IMR-90 (cell line): ENCODE measurements around the gene EFHD2. TPM values are rescaled to one million over a fixed set of nuclear protein-coding genes. Genes with fewer than 3 reads are reported as not detected.

ENCODE experiments used
- ATAC-seq: fragments of 200-7000 bp; cut with Tn5 transposase; 2 replicates; pipeline ENCODE4 v1.9.1; 2020; ENCODE audit warnings: low read depth, mild to moderate bottlenecking, moderate library complexity
- BruUV-seq: library from RNA; stranded (reverse); fragments of 400-500 nt; replicated peaks from 2 replicates; lab custom pipeline; 2021; lab: Mats Ljungman, UMichigan
- CTCF ChIA-PET: fragments of 300-600 bp; formaldehyde crosslinking; extraction: SDS; loops from one replicate; lab custom pipeline; 2021; ENCODE audit warnings: antibody characterized with exemption; lab: Yijun Ruan, JAX
- POLR2A ChIA-PET: fragments of 300-600 bp; sonication (Branson Sonifier 250); formaldehyde crosslinking; loops from one replicate; lab custom pipeline; 2022; ENCODE audit warnings: antibody characterized with exemption; ENCODE audit not compliant: unreplicated experiment; lab: Charles Lee
- DNase-seq: peaks from one replicate; pipeline ENCODE4 v3.0.0; 2013
- H2AFZ ChIP-seq: replicated peaks from 2 replicates; pipeline ENCODE3; 2013; ENCODE audit warnings: low read length, mild to moderate bottlenecking; ENCODE audit not compliant: poor library complexity
- H2AK5ac ChIP-seq: 2 replicates; pipeline ENCODE4 v1.6.1; 2013; ENCODE audit warnings: low read depth, low read length, inconsistent platforms
- H2AK9ac ChIP-seq: replicated peaks from 2 replicates; pipeline ENCODE3; 2013; ENCODE audit warnings: mild to moderate bottlenecking, low read depth, low read length, moderate library complexity; ENCODE audit not compliant: poor library complexity
- H2BK120ac ChIP-seq: 2 replicates; pipeline ENCODE4 v1.6.1; 2013; ENCODE audit warnings: low read depth, low read length, inconsistent platforms
- H2BK15ac ChIP-seq: 3 replicates; pipeline ENCODE4 v1.6.1; 2013; ENCODE audit warnings: low read depth, low read length, inconsistent platforms
- H2BK20ac ChIP-seq: 2 replicates; pipeline ENCODE4 v1.6.1; 2013; ENCODE audit warnings: low read depth, mild to moderate bottlenecking, inconsistent platforms, low read length, moderate library complexity
- H2BK5ac ChIP-seq: 2 replicates; pipeline ENCODE4 v1.6.1; 2013; ENCODE audit warnings: mild to moderate bottlenecking, low read depth, low read length, inconsistent platforms; ENCODE audit not compliant: poor library complexity, severe bottlenecking
- H3K14ac ChIP-seq: replicated peaks from 2 replicates; pipeline ENCODE4 v1.6.1; 2013; ENCODE audit warnings: low read depth, low read length, inconsistent platforms
- H3K18ac ChIP-seq: 2 replicates; pipeline ENCODE4 v1.6.1; 2013; ENCODE audit warnings: low read depth, low read length, control low read depth
- H3K23ac ChIP-seq: 2 replicates; pipeline ENCODE4 v1.6.1; 2013; ENCODE audit warnings: low read depth, low read length, inconsistent platforms
- H3K27ac ChIP-seq: 2 replicates; pipeline ENCODE4 v1.5.1; 2013; ENCODE audit warnings: mild to moderate bottlenecking, control low read depth, low read length; ENCODE audit not compliant: insufficient read depth
- H3K27me3 ChIP-seq: 2 replicates; pipeline ENCODE4 v1.6.1; 2013; ENCODE audit warnings: low read length; ENCODE audit not compliant: control insufficient read depth, insufficient read depth
- H3K36me3 ChIP-seq: 2 replicates; pipeline ENCODE4 v1.6.1; 2013; ENCODE audit warnings: low read length, mixed read lengths; ENCODE audit not compliant: control insufficient read depth, insufficient read depth
- H3K4ac ChIP-seq: 2 replicates; pipeline ENCODE4 v1.6.1; 2013; ENCODE audit warnings: low read depth, low read length, inconsistent platforms
- H3K4me1 ChIP-seq: 2 replicates; pipeline ENCODE4 v1.6.1; 2013; ENCODE audit warnings: low read length, mixed read lengths; ENCODE audit not compliant: control insufficient read depth, insufficient read depth
- H3K4me2 ChIP-seq: 2 replicates; pipeline ENCODE4 v1.6.1; 2013; ENCODE audit warnings: low read depth, mild to moderate bottlenecking, control low read depth, low read length, moderate library complexity
- H3K4me3 ChIP-seq: 2 replicates; pipeline ENCODE4 v1.5.1; 2013; ENCODE audit warnings: low read depth, mild to moderate bottlenecking, control low read depth, low read length, moderate library complexity; ENCODE audit not compliant: insufficient read depth
- H3K56ac ChIP-seq: 2 replicates; pipeline ENCODE4 v1.6.1; 2013; ENCODE audit warnings: low read length, inconsistent platforms; ENCODE audit not compliant: insufficient read depth; ENCODE audit errors: extremely low read depth
- H3K79me1 ChIP-seq, 2 experiments: 2 replicates each; pipeline ENCODE4 v1.6.1; 2013; ENCODE audit warnings: low read length in 2 of 2, inconsistent platforms in 1 of 2, low read depth in 1 of 2
- H3K9ac ChIP-seq: 2 replicates; pipeline ENCODE4 v1.6.1; 2013; ENCODE audit warnings: low read depth, low read length, control low read depth
- H3K9me1 ChIP-seq: 2 replicates; pipeline ENCODE4 v1.6.1; 2013; ENCODE audit warnings: low read length, inconsistent platforms; ENCODE audit not compliant: insufficient read depth
- H3K9me3 ChIP-seq: 2 replicates; pipeline ENCODE4 v1.6.1; 2013; ENCODE audit warnings: low read length; ENCODE audit not compliant: control insufficient read depth, insufficient read depth
- H4K20me1 ChIP-seq: 2 replicates; pipeline ENCODE4 v1.6.1; 2013; ENCODE audit warnings: low read length, inconsistent platforms; ENCODE audit not compliant: insufficient read depth
- H4K5ac ChIP-seq: 2 replicates; pipeline ENCODE4 v1.6.1; 2013; ENCODE audit warnings: mild to moderate bottlenecking, low read depth, low read length, control low read depth
- H4K8ac ChIP-seq, 2 experiments: 2 replicates each; pipeline ENCODE4 v1.6.1; 2013; ENCODE audit warnings: low read depth in 2 of 2, low read length in 2 of 2, control low read depth in 1 of 2, inconsistent platforms in 1 of 2
- H4K91ac ChIP-seq: 2 replicates; pipeline ENCODE4 v1.6.1; 2013; ENCODE audit warnings: low read depth, low read length, inconsistent platforms; ENCODE audit not compliant: insufficient read depth
- CEBPB ChIP-seq: IDR thresholded peaks from 2 replicates; pipeline ENCODE4 v1.6.1; 2012; ENCODE audit warnings: low read depth, low read length, improper control_type of control experiment
- ELK1 ChIP-seq: fragments of 150-350 bp; IDR thresholded peaks from 2 replicates; pipeline ENCODE4 v1.6.1; 2016; ENCODE audit warnings: low read depth, mild to moderate bottlenecking, low read length, moderate library complexity, borderline replicate concordance
- FOS ChIP-seq: fragments of 150-350 bp; IDR thresholded peaks from 2 replicates; pipeline ENCODE4 v1.6.1; 2016; ENCODE audit warnings: low read depth, low read length
- MAFK ChIP-seq: IDR thresholded peaks from 2 replicates; pipeline ENCODE4 v1.6.1; 2012; ENCODE audit warnings: low read depth, low read length, improper control_type of control experiment
- MAZ ChIP-seq: IDR thresholded peaks from 2 replicates; pipeline ENCODE4 v1.6.1; 2012; ENCODE audit warnings: low read depth, mild to moderate bottlenecking, low read length, improper control_type of control experiment, moderate library complexity, borderline replicate concordance
- RAD21 ChIP-seq: IDR thresholded peaks from 2 replicates; pipeline ENCODE4 v1.6.1; 2012; ENCODE audit warnings: low read length, improper control_type of control experiment
- USF2 ChIP-seq: fragments of 150-350 bp; IDR thresholded peaks from 2 replicates; pipeline ENCODE4 v1.6.1; 2017; ENCODE audit warnings: mild to moderate bottlenecking, antibody characterized with exemption, low read length, low read depth
- WGBS, 2 experiments: methylation state at CpG; one replicate each; pipeline versions ENCODE4 v1.1.5 to v1.1.7; 2013; ENCODE audit warnings: missing lambda C conversion rate in 2 of 2; ENCODE audit not compliant: insufficient read length in 1 of 2; ENCODE audit errors: extremely low coverage in 2 of 2; 5-methylcytosine and 5-hydroxymethylcytosine counted together
- dilution Hi-C: fragments of 300-500 bp; cut with HindIII; formaldehyde crosslinking; loops from one replicate; pipeline ENCODE4 v1.14.3; 2018; ENCODE audit warnings: low sequenced_read_pairs; ENCODE audit not compliant: unreplicated experiment
- in situ Hi-C: fragments of 300-500 bp; cut with MboI; formaldehyde crosslinking; loops from 3 replicates; pipeline ENCODE4 v1.14.3; 2019; ENCODE audit warnings: low sequenced_read_pairs, inconsistent platforms, mixed read lengths
- intact Hi-C: fragments of 100-400 bp; cut with micrococcal nuclease; formaldehyde crosslinking; loops from 2 replicates; pipeline ENCODE4 v1.10.0; 2022
- polyA plus RNA-seq, 3 experiments: library from polyadenylated mRNA; depleted of rRNA; stranded (reverse); fragments of >200 nt; gene quantifications; 2 replicates each; pipeline ENCODE4 v1.2.3, GENCODE V29; 2012; ENCODE audit warnings: low replicate concordance in 1 of 3
- total RNA-seq: library from RNA; depleted of rRNA; stranded (reverse); fragments of >200 nt; gene quantifications from 2 replicates; pipeline ENCODE4 v1.2.3, GENCODE V29; 2012

Gene EFHD2
- total and polyA plus RNA-seq, 2 of the 4 experiments (the other 2 are of a cell fraction), result 22.6 to 58.9 TPM

- H3K27me3 ChIP-seq, result peaks cover 6% of the 10 kb centered on the region; the same call in 1 of the 2 replicates
- H4K8ac ChIP-seq, result no peak overlapping the region
- no peaks in the 10 kb centered on the region; the same call in 1 of the 2 replicates for H3K9me1 ChIP-seq
- no peaks in the 10 kb centered on the region; the same call in 1 of the 2 replicates for H3K4me1 ChIP-seq
- CTCF ChIA-PET, result no interaction called here
- H2BK120ac ChIP-seq, result no peak overlapping the region
- H4K20me1 ChIP-seq, result no peaks in the 10 kb centered on the region
- H2BK15ac ChIP-seq, result no peak overlapping the region
- H2AFZ ChIP-seq, result no peak overlapping the region
- H3K79me1 ChIP-seq, result no peaks in the 10 kb centered on the region
- no peak for DNase-seq
- POLR2A ChIA-PET, result no interaction called here
- no peak overlapping the region for H2AK5ac ChIP-seq
- H3K4me2 ChIP-seq, result no peak overlapping the region
- H2BK20ac ChIP-seq, result no peak overlapping the region
- no peak overlapping the region for H4K5ac ChIP-seq
- H3K56ac ChIP-seq, result no peak overlapping the region
- H3K27ac ChIP-seq, result no peak overlapping the region
- TF ChIP-seq ELK1 (no peak), FOS (no peak), USF2 (no peak), CEBPB (no peak), MAFK (no peak), MAZ (no peak), RAD21 (no peak)
- no peak overlapping the region for H4K91ac ChIP-seq
- in situ Hi-C loops (no loop called here), intact Hi-C loops (no loop called here), dilution Hi-C loops (no loop called here)
- H3K9ac ChIP-seq, result no peak overlapping the region
- no TSS peak for BruUV-seq
- no peaks in the 10 kb centered on the region for H3K36me3 ChIP-seq
- no peak overlapping the region for H3K4ac ChIP-seq
- H3K4me3 ChIP-seq, result no peak overlapping the region
- no CpG with 5 or more reads among the region's 3 CpGs for WGBS, 2 experiments
- no peak overlapping the region for H3K23ac ChIP-seq
- H2AK9ac ChIP-seq, result no peak overlapping the region
- H3K9me3 ChIP-seq, result no peaks in the 10 kb centered on the region
- H3K18ac ChIP-seq, result no peak overlapping the region
- H3K14ac ChIP-seq, result no peak overlapping the region
- ATAC-seq, result no peak
- H2BK5ac ChIP-seq, result no peak overlapping the region
These were observed 24.3 kb upstream of the EFHD2 start for GRCh38 chr1:15385420-15385819.
